Smooth muscle cell (in vitro differentiated cells): ENCODE results near the gene STPG3. TPM values are rescaled to one million over a fixed set of nuclear protein-coding genes. Genes with fewer than 3 reads are reported as not detected.

Experiments used
- DNase-seq: peaks from one replicate; lab custom pipeline; 2025; ENCODE audit not compliant: unreplicated experiment; lab: John Stamatoyannopoulos, UW
- H2AFZ ChIP-seq: fragments of 200-600 bp; sonication (generic); 2 replicates; pipeline ENCODE4 v1.6.0; 2016; ENCODE audit warnings: antibody characterized with exemption, low read depth, mild to moderate bottlenecking
- H3F3A ChIP-seq: fragments of 200-600 bp; sonication (generic); 2 replicates; pipeline ENCODE4 v1.6.0; 2017; ENCODE audit warnings: antibody characterized with exemption, low read depth
- H3K27ac ChIP-seq: fragments of 200-600 bp; sonication (generic); 2 replicates; pipeline ENCODE4 v1.5.1; 2016; ENCODE audit warnings: low read depth, mild to moderate bottlenecking
- H3K27me3 ChIP-seq: fragments of 200-600 bp; sonication (generic); 2 replicates; pipeline ENCODE4 v1.6.1; 2016; ENCODE audit warnings: low read depth, mild to moderate bottlenecking
- H3K36me3 ChIP-seq: fragments of 200-600 bp; sonication (generic); 2 replicates; pipeline ENCODE4 v1.5.1; 2016; ENCODE audit warnings: low read depth
- H3K4me1 ChIP-seq: fragments of 200-600 bp; sonication (generic); 2 replicates; pipeline ENCODE4 v1.5.1; 2016; ENCODE audit warnings: low read depth
- H3K4me2 ChIP-seq: fragments of 200-600 bp; sonication (generic); 2 replicates; pipeline ENCODE4 v1.6.0; 2016; ENCODE audit warnings: mild to moderate bottlenecking
- H3K4me3 ChIP-seq: fragments of 200-600 bp; sonication (generic); 2 replicates; pipeline ENCODE4 v1.5.1; 2016; ENCODE audit warnings: mild to moderate bottlenecking
- H3K79me2 ChIP-seq: fragments of 200-600 bp; sonication (generic); 2 replicates; pipeline ENCODE4 v1.6.0; 2016; ENCODE audit warnings: low read depth, mild to moderate bottlenecking
- H3K9ac ChIP-seq: fragments of 200-600 bp; sonication (generic); 2 replicates; pipeline ENCODE4 v1.6.0; 2016; ENCODE audit warnings: low read depth
- H3K9me3 ChIP-seq: fragments of 200-600 bp; sonication (generic); replicated peaks from 2 replicates; pipeline ENCODE4 v1.5.1; 2016; ENCODE audit warnings: low read depth
- H4K20me1 ChIP-seq: fragments of 200-600 bp; sonication (generic); 2 replicates; pipeline ENCODE4 v1.6.0; 2016; ENCODE audit warnings: low read depth
- WGBS: methylation state at CpG from one replicate; pipeline ENCODE4 v1.1.7; 2016; ENCODE audit warnings: low lambda C conversion rate; 5-methylcytosine and 5-hydroxymethylcytosine counted together
- polyA plus RNA-seq: library from polyadenylated mRNA; unstranded; fragments of >200 nt; fragmentation: Nextera tagmentation; extraction: Ambion mirVana; gene quantifications from 2 replicates; pipeline ENCODE4 v1.2.1, GENCODE V29; 2016
- total RNA-seq: library from RNA; depleted of rRNA; stranded (reverse); fragments of >200 nt; gene quantifications from 2 replicates; pipeline ENCODE4 v1.2.3, GENCODE V29; 2014
- TF ChIP-seq, protein P1 (sequence below): fragments of 200-600 bp; sonication (generic); IDR thresholded peaks from 2 replicates; pipeline ENCODE4 v1.5.1; 2017; ENCODE audit warnings: borderline replicate concordance, mild to moderate bottlenecking, antibody characterized with exemption; ENCODE audit not compliant: insufficient read depth, poor library complexity, severe bottlenecking

The STPG3 gene
- total and polyA plus RNA-seq, 2 experiments from 2014 or later = not detected

DNA sequence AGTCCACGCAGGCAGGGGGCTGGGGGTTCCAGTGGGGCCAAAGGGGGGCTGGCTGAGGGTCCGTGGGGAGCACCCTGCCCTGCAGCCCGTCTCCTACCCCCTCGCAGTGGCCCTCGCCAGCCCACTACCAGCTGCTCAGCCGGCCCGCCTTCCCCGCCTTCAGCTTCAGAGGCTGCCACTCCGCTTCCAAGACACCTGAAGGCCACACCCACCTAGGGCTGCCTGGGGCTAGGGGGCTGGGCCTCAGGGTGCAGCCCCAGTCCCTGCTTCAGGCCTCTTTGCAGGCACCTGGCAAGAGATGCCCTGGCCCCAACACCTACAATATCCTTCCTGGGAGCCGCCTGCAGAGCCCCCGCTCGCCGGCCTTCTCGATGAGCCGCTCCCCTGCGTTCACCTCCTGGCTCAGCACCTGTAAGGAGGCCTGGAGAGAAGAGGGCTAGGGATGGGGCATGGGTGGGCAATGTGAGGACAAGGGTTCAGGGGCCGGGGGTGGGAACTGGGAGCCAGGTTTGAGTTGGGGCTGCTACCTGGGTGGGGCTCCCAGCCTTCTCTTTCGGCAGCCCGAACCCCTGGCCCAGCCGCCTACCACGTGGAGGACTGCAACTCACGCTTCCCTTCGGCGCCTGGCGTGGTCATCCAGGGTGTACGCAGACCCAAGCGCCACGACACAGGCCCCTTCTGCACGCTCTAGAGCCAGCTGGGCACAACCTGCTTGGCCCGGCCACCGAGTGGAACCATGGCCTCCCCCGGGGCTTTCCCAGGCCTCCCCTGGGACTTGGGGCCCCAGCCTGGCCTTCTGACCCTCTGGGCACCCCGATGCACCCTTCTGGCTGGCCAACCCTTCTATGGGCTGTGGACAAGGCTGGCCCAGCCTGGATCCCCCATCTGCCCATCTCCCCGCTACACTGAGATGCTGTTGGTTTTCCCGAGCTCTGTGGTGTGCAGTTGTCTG, 1.7 kb downstream of the STPG3 start:
- no peak overlapping the region for H2AFZ ChIP-seq
- H3K27ac ChIP-seq = no peak overlapping the region
- no peak overlapping the region for H3K4me3 ChIP-seq
- TF ChIP-seq, protein P1, sequence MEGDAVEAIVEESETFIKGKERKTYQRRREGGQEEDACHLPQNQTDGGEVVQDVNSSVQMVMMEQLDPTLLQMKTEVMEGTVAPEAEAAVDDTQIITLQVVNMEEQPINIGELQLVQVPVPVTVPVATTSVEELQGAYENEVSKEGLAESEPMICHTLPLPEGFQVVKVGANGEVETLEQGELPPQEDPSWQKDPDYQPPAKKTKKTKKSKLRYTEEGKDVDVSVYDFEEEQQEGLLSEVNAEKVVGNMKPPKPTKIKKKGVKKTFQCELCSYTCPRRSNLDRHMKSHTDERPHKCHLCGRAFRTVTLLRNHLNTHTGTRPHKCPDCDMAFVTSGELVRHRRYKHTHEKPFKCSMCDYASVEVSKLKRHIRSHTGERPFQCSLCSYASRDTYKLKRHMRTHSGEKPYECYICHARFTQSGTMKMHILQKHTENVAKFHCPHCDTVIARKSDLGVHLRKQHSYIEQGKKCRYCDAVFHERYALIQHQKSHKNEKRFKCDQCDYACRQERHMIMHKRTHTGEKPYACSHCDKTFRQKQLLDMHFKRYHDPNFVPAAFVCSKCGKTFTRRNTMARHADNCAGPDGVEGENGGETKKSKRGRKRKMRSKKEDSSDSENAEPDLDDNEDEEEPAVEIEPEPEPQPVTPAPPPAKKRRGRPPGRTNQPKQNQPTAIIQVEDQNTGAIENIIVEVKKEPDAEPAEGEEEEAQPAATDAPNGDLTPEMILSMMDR = no peak
- DNase-seq = no peak
- peaks cover 18% of the 10 kb centered on the region for H3K4me1 ChIP-seq
- H3K79me2 ChIP-seq = peaks cover 20% of the 10 kb centered on the region
- no peaks in the 10 kb centered on the region for H3K9me3 ChIP-seq
- H4K20me1 ChIP-seq = peaks cover 10% of the 10 kb centered on the region
- H3F3A ChIP-seq = no peaks in the 10 kb centered on the region
- WGBS = 91% methylated on average over 31 of the region's 35 CpGs
- no peak overlapping the region for H3K4me2 ChIP-seq
- H3K9ac ChIP-seq = no peak overlapping the region
- H3K27me3 ChIP-seq = no peaks in the 10 kb centered on the region
- no peaks in the 10 kb centered on the region for H3K36me3 ChIP-seq

DNA sequence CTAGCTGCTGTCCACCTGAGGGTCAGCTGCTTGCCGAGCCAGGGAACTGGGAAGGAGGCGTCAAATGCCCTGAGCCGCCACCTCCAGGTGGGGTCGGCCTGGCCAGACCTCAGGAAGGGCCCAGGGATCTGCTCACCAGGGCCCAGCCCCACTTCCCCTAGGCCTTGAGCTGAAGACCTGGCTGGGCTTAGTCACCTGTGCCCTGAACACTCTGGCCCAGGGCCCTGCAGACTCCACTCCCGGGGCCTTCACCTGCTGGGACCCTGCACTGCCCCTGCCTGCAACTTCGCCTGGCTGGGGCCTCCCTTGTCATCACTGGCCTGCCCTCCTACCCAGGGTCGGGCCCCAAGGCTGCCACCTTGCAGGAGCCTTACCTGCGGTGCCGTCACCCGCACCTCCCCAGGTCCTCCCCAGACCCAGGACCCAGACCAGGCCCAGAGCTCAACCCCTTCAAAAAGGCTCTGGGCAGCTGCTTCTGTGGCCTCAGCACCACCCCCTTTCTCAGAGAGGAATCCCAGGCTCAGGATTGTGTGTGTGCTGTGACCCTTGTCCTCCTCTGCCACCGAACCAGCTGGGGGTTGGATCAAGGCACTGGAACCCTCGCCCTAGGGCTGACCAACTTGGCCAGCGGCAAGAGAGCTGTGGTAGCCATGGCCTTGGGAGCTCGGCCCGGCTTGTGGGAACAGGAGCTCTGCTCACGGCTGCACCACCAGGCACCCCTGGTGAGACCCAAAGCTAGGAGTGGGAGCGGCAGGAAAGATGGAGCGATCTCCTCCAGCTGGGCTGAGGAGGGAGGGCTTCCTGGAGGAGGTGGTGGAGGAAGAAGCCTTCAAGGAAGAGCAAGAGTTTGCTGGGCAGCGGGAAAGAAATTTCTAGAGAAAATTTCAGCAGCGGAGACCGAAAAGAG, 2.9 kb downstream of the STPG3 start:
- Histone ChIP-seq H3K27me3 (no peaks in the 10 kb centered on the region), H3K4me3 (peak overlapping the region; percentile 97), H2AFZ (peak overlapping the region; percentile 99), H3K79me2 (peaks cover 20% of the 10 kb centered on the region), H4K20me1 (peaks cover 10% of the 10 kb centered on the region), H3K4me1 (peaks cover 18% of the 10 kb centered on the region), H3K4me2 (peak overlapping the region; percentile 99), H3F3A (no peaks in the 10 kb centered on the region), H3K9me3 (no peaks in the 10 kb centered on the region), H3K27ac (no peak overlapping the region), H3K36me3 (no peaks in the 10 kb centered on the region), H3K9ac (peak overlapping the region; percentile 65)
- DNase-seq = no peak
- WGBS = 61% methylated on average over 21 of the region's 21 CpGs
- TF ChIP-seq, protein P1 = no peak

DNA sequence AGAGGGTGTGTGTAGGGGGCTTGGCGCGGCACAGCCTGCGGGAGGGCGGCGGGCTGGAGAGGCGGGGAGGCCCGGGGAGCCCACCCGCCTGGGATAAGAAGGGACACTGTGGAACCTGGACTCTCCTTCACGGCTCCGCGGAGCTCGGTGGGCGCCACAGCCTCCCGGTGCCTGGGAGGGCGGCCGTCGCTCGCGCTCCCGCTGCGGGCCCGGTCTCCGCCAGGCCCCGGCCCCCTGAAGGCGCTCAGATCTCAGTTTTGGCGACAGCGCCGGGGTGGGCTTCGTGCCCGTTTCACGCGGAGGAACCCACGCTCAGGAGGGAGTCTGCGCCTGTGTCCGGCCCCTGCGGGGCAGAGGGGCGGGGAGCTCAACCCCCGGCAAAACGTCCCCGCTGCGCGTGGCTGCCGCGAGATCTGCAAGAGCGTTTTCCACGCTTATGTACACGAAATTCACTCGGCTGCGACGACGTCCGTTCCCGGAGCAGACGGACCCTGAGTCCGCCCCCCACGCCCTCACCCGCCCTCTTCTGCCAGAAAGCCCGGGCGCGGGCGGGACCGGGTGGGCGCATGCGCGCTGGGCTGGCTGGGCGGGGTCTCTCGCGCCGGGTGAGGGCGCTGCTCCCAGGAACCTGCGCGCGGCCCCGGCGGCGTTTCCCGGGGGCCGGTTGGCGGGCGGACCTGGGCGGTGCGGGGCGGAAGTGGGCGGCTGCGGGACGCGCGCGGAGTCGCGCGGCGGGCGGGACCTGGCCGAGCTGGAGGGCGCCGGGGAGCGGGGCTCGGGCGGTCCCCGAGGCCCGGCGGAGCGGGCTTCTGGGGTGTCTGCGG, 3.8 kb downstream of the STPG3 start, which contains the start of gene NELFB:
Gene NELFB (plus strand): TSS at position 704 of the 824 bp plus-strand sequence.
- H3K27me3 ChIP-seq = no peaks in the 10 kb centered on the region
- peak within 1 kb of the TSS; percentile 99 for H3K4me2 ChIP-seq
- no peak within 1 kb of the TSS for H3K27ac ChIP-seq
- peaks cover 14% of the 10 kb centered on the region for H4K20me1 ChIP-seq
- no peaks in the 10 kb centered on the region for H3K9me3 ChIP-seq
- H3K4me3 ChIP-seq = peak within 1 kb of the TSS; percentile 97
- H3K36me3 ChIP-seq = no peaks in the 10 kb centered on the region
- TF ChIP-seq, protein P1 = no peak
- no peaks in the 10 kb centered on the region for H3F3A ChIP-seq
- peaks cover 20% of the 10 kb centered on the region for H3K79me2 ChIP-seq
- peak; percentile 90 for DNase-seq
- peaks cover 18% of the 10 kb centered on the region for H3K4me1 ChIP-seq
- WGBS = 1% methylated on average over 26 of the region's 105 CpGs
- H2AFZ ChIP-seq = peak within 1 kb of the TSS; percentile 99
- H3K9ac ChIP-seq = peak within 1 kb of the TSS; percentile 65
